NCI-H1105 treated with DMSO at 0.1 percent for 48 hours (cell line): Measurements from ENCODE around the gene RNU1-3.

Experiments used
- DNase-seq: peaks from one replicate; lab custom pipeline; 2025; lab: John Stamatoyannopoulos, UW

RNU1-3 gene

DNA sequence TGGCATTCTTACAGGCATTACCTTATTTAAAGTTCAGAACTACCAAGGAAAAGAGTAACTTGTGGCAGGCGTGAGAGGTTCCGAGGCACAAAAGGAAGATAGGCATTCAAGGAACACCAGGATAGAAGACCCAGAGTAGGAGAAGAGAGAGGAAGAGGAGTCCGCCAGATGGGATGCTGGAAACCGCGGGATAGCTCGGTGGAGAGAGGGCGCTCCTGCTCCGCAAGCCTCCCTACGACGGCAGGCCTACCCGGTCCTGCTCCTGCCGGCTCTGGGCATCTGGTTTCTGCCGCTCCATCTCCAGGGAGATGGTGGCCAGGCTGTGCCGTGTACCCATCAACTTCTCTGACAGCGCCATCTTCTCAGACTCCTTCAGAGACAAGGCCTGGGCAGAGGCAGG is 48.0 kb downstream of the RNU1-3 start:
- no peak for DNase-seq

DNA sequence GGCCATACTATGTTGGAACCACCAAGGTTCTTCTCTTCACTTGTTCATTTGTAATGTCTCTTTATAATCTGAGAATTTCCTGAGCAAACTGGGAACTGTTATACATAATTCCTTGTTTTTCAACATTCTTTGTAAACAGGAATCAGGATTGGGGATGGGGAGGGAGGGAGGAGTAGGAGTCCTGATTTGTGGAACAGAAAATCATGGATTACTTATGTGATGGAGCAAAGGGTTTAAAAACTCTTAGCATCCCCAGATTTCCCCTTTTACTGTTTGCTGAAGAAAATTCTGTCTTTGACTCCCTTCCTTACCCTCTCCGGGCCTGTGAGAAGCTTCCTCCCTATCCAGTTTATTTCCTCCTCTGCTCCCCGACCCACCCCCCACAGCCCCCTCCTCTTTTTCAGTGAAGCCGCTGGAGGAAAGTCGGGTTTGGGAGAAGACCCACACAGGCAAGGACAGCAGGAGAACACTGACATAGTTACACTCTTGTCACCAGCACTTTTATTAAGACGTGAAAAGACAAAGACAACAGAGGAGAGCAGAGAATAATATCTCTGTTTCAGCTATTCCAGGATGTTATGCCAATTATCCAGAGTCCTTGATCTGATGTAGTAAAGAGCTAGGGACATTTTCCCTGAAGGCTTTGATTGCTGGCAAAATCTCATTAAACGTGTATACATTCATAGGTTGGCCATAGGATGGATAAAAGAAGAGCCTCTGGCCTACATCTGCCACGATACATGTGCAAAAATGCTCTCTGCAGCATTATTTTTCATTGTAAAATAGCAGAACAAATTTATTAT is 48.8 kb downstream of the RNU1-3 start:
- DNase-seq = no peak

DNA sequence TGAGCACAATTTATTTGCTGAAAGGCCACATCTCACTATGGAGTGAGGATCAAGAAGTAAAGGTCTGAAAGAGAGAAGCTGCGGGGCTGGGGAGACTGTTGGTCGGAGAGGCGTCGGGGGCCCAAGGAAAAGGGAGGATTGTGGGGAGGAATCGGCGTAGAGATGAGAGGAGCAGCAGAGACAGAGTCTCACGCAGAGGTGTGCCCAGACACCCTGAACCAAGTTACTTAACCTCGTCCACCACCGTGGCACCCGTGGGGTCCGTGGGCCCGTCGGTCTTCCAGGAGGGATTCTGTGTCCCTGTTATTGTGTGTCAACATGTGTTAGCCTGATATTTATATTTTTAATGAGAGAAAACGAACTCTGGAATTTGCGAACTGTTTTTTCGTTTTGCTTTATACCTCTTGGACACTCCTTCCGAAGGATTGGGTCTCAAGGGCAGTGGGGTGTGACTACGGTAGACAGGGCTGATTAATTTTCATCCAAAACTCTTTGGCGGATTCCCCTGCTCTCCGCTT is 49.6 kb downstream of the RNU1-3 start:
- no peak for DNase-seq
